ENCODE data around the gene EPSTI1.
"Not testable (repeated sequence)": the region's sequence is repeated elsewhere in the genome, so short reads cannot be mapped to it uniquely, and the experiment has no call there.

EPSTI1 gene

DNA sequence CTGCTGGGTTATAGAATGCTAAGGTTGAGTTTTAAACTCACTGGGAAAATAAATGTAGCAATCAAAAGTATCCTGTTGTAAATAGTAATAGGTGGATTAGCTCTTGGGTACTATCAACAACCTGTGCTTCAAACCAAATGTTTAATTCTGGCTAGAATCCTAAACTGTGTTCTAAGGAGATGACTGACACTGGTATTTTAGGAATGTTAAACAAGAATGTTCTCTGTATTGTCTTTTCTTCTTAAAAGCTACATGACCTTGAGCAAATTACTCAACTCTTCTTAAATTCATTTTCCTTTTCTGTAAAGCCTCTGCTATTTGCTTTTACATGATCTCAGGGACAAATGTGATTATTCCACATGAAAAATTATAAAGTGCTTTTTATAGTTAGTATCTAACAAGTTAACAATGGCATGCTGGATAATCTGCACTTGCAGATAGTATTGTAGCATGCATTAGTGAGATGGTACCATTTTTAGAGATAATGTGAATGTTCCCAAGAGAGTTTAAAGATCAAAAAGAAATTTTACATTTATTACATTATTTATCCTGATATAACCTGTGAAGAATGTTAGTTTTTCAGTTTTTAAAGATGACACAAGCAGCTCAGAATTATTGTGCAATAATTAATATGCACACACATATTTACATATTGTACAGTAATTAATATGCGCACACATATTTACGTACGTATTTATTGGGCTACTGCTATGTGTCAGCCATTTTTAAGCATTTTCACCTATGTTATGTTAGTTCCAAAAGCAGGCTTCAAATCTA lies 13.6 kb upstream of the EPSTI1 start:
- no peak for DNase-seq

GRCh38 chr13:43003729-43004128 lies 11.7 kb upstream of the EPSTI1 start:
- DNase-seq = no peak

DNA sequence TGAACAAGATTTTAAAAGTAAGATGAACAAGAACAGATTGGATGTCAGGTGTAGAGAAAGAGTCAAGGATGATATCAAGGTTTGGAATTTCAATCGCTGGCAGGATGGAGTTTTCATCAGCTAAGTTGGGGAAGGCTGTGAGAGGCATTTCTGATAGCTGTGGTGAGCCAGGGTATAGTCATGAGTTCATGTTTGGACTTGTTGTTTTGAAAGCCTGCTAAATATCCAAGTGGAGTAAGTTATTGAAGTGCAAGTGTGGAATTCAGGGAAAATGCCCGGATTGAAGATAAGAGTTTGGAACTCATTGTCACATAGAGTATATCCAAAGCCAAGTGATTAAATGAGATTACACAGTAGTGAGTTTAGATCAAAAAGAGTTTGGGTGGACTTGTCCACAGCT lies 11.0 kb upstream of the EPSTI1 start:
- no peak for DNase-seq

DNA sequence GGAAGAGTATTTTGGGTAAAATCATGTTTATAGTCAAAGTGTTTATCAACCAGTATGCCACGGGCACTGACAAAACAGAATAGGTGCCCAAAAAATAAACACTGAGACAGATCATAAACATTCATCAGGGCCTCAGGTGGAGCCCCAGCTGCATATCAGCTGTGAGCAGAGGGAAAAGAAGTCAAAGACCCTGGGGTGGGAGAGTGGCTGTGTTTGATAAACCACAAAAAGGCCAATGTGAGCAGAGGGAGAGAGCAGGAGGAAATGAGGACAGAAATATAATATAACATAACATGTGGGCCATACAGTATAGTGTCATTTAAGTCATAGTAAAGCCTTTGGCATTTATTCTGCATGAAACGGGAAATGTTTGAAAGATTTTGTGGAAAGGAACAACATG lies 10.0 kb upstream of the EPSTI1 start:
- DNase-seq = no peak

GRCh38 chr13:43000676-43001075 lies 8.6 kb upstream of the EPSTI1 start:
- no peak for DNase-seq

DNA sequence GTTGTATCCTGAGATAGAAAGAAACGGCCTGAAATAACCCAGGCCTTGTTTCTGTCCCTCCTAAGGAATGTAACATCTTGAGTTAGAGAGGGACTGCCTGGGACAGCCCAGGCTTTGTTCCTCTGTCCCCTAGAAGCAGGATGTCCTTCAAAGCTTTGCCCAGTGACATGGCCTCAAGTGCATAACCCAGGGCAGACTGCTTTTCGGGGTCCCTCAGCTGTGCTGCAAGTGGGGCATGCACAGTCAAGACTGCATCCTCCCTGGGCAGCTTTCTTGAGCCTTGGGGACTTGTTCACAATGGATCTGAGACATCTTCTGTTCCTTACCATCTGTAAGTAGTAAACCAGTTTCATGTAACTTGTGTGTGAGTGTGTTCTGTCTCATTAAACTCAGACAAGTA lies 7.5 kb upstream of the EPSTI1 start:
- no peak for DNase-seq

GRCh38 chr13:42997381-42997780 lies 5.3 kb upstream of the EPSTI1 start:
- DNase-seq = no peak

- DNase-seq = no peak
These were observed 4.5 kb upstream of the EPSTI1 start for GRCh38 chr13:42996584-42996983.

DNA sequence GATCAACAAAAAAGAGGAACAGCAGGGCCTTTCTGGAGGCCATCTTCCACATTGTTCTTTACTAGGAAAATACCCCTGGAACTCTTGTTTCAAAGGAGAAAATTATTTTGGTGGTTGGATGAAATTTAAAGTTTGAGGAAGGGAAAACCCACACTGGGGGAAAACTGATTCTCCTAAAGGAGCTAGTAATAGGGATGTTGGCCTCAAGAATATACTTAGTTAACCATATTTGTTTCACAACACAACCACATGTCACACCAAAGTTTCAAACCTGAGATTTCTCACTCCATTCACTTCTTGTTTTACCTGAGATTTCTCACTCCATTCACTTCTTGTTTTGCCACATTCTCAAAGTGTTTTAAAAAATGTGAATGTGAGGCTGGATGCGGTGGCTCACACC lies 2.8 kb upstream of the EPSTI1 start:
- no peak for DNase-seq

- no peak for DNase-seq
These were observed 702 bp upstream of the EPSTI1 start for GRCh38 chr13:42992764-42993122.

GRCh38 chr13:42991233-42991897 lies 676 bp downstream of the EPSTI1 start:
- not testable (repeated sequence) for DNase-seq

GRCh38 chr13:42990291-42991232 lies 1.5 kb downstream of the EPSTI1 start:
- DNase-seq = no peak

GRCh38 chr13:42986176-42986574 lies 5.9 kb downstream of the EPSTI1 start:
- no peak for DNase-seq

- no peak for DNase-seq
These were observed 6.5 kb downstream of the EPSTI1 start for GRCh38 chr13:42985312-42986175.

DNA sequence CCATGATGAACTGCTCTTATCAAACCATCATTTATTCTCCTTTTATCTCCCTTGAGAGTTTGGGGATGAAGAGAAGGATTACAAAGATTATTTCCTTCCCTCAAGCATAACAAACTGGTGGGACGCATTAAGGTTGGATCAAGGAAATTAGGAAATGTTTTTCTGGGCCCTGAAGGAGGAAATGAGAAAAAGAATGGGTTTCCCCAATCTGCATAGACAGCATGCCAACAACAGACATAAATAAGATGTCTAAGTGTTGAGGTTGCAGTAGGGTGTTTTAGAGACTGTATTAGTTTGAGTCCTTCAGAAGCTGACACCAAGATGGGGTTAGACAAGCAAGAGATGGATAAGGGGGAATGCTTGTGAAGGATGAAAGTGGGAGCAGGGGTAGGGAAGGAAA lies 7.3 kb downstream of the EPSTI1 start:
- DNase-seq = no peak

DNA sequence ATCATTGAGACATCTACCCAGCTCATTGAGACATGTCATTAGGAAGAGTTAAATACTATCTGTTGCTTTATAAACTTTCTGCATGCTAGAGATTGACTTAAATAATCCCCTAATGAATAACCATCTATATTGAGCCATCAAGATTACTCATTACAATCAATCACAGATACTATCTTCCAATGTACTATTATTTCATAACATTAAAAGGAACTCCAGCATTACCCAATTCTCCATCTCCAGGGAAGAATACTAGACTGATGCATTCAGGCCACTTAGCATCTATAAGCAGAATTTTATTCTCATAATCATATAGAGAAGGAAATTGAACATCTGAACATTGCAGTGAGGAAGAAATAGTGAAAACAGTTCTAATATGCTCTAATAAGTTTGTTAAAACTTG lies 8.0 kb downstream of the EPSTI1 start:
- DNase-seq = no peak

DNA sequence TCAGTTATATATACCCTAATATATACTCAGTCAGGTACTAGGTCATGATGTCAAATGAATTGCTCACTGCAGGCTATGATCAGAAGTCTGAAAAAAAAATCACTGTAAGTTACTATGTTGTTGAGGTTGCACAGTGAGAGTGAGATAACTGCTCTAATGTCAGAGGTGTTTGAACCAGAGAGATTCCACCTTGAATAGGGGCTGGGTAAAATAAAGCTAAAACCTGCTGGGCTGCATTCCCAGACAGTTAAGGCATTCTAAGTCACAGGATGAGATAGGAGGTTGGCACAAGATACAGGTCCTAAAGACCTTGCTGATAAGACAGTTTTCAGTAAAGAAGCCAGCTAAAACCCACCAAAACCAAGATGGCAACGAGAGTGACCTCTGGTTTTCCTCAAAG lies 10.2 kb downstream of the EPSTI1 start:
- no peak for DNase-seq

GRCh38 chr13:42981317-42981716 lies 10.7 kb downstream of the EPSTI1 start:
- no peak for DNase-seq

GRCh38 chr13:42977219-42977659 lies 14.8 kb downstream of the EPSTI1 start:
- DNase-seq = no peak

- DNase-seq = no peak
These were observed 16.0 kb downstream of the EPSTI1 start for GRCh38 chr13:42976066-42976465.

DNA sequence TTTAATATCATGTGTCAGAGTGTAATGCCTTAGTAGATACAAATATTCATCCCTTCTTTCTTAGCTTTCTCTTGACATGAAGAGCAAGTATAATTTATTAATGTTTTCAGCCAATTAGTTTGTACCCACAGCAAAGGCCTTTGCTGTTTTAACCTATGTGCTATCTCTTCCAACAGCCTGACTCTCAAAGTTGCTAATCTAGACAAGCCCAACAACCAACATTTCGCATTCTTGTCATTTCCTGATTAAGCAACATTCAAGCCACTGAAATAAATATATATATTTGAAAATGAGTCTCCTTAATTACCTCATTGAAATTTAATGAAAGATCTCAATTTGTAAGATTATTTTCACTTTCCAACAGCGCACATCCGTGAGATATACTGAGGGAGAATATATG lies 18.5 kb downstream of the EPSTI1 start:
- no peak for DNase-seq

DNA sequence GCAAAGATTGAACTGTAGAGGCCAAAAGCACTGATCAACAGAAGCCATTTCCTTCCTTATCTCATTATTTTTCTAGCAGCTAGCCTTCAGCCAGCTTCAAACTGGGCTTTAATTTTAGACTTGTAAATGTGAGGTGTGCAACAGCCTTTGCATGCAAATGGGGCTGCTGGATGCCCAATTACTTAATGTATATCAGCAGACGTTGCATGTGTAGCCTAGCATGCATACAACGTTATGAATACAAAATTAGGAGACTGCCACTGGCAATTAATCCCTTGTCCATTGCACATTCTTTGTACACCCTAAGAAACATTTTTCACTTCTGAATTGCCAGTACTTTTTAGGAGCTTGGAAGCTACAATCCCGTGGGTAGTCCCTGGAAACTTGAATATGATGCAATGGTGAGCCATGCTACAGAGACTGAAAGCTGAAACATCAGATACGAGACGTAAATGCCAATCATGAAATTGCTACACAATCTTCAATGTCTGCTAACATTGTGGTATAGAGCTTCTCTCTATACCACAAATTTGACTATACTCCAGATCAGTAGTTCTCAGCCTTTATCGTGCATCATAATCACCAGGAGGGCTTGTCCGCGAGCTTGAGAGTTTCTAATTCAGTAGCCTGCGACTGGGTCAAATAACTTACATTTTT lies 20.2 kb downstream of the EPSTI1 start:
- no peak for DNase-seq

All from SIG-M5 (cell line).